ENCODE data around the gene ADI1. TPM values are rescaled to one million over a fixed set of nuclear protein-coding genes. Genes with fewer than 3 reads are reported as not detected.

The ADI1 gene
- total RNA-seq, 2 experiments from 2014 or later, result 19.2 to 22.1 TPM

- Histone ChIP-seq H3K9me3 (ENCODE audit: low read length) (peaks cover 2% of the 10 kb centered on the region), H3K4me2 (ENCODE audit: low read length) (no peak overlapping the region), H3K36me3 (ENCODE audit: insufficient read depth, low read length) (peaks cover 52% of the 10 kb centered on the region), H3K4me1 (ENCODE audit: insufficient read depth, low read length, poor library complexity, severe bottlenecking) (peaks cover 20% of the 10 kb centered on the region), H3K79me2 (ENCODE audit: insufficient read depth, low read depth, low read length) (peaks cover 5% of the 10 kb centered on the region; the same call in 1 of the 2 replicates), H3K9me2 (ENCODE audit: insufficient read depth, low read length) (no peaks in the 10 kb centered on the region), H3K4me3 (ENCODE audit: low read depth, low read length, poor library complexity, severe bottlenecking) (no peak overlapping the region), H3K27ac (ENCODE audit: low read depth, low read length, poor library complexity, severe bottlenecking) (no peak overlapping the region), H4K20me1 (ENCODE audit: insufficient read depth, low read length) (no peaks in the 10 kb centered on the region), H2AFZ (ENCODE audit: low read length) (no peak overlapping the region)
- DNase-seq (ENCODE audit: low spot score), result no peak
- ChIA-PET POLR2A (interaction anchor here (0.5 to 1.5 kb wide), 4 partner anchors 8 to 720 kb away, joined by 3 to 7 read pairs (median 4); no protein-coding TSS in a partner anchor), CTCF (ENCODE audit: unreplicated experiment) (no interaction called here)
- TF ChIP-seq CTCF (conservative IDR thresholded peaks at IDR 0.05; ENCODE audit: low read length) (no peak), EZH2phosphoT487 (IDR thresholded peaks at IDR 0.05; ENCODE audit: borderline replicate concordance, low read depth, low read length) (no peak)
- no TSS peak for BruUV-seq (replicated peaks)
- intact Hi-C loops (cut with micrococcal nuclease; ENCODE audit: unreplicated experiment), result loop anchor here (5.0 kb wide), 1 partner anchor 112 kb away; no protein-coding TSS in a partner anchor
Measured at GRCh38 chr2:3539836-3540235, 20.5 kb upstream of the ADI1 start.

- TF ChIP-seq CTCF (conservative IDR thresholded peaks at IDR 0.05; ENCODE audit: low read length), result peak; percentile 84
- TF ChIP-seq EZH2phosphoT487 (IDR thresholded peaks at IDR 0.05; ENCODE audit: borderline replicate concordance, low read depth, low read length), result no peak
- peaks cover 20% of the 10 kb centered on the region for H3K4me1 ChIP-seq (ENCODE audit: insufficient read depth, low read length, poor library complexity, severe bottlenecking)
- H2AFZ ChIP-seq (ENCODE audit: low read length), result peak overlapping the region; percentile 64; the same call in 1 of the 2 replicates
- peak overlapping the region; percentile 78 for H3K4me2 ChIP-seq (ENCODE audit: low read length)
- peak overlapping the region; percentile 34 for H3K27ac ChIP-seq (ENCODE audit: low read depth, low read length, poor library complexity, severe bottlenecking)
- H3K4me3 ChIP-seq (ENCODE audit: low read depth, low read length, poor library complexity, severe bottlenecking), result peak overlapping the region; percentile 70
- no peaks in the 10 kb centered on the region for H3K9me2 ChIP-seq (ENCODE audit: insufficient read depth, low read length)
- peaks cover 51% of the 10 kb centered on the region for H3K36me3 ChIP-seq (ENCODE audit: insufficient read depth, low read length)
- ChIA-PET POLR2A (interaction anchor here (1.1 kb wide), 1 partner anchor 23 kb away, joined by 3 read pairs; no protein-coding TSS in a partner anchor), CTCF (ENCODE audit: unreplicated experiment) (no interaction called here)
- intact Hi-C loops (cut with micrococcal nuclease; ENCODE audit: unreplicated experiment), result loop anchor here (5.0 kb wide), 1 partner anchor 115 kb away; no protein-coding TSS in a partner anchor
- peak; percentile 83 for DNase-seq (ENCODE audit: low spot score)
- H3K9me3 ChIP-seq (ENCODE audit: low read length), result peaks cover 17% of the 10 kb centered on the region
- BruUV-seq (replicated peaks), result no TSS peak
- H4K20me1 ChIP-seq (ENCODE audit: insufficient read depth, low read length), result no peaks in the 10 kb centered on the region
- H3K79me2 ChIP-seq (ENCODE audit: insufficient read depth, low read depth, low read length), result peaks cover 3% of the 10 kb centered on the region; the same call in 1 of the 2 replicates
Measured at GRCh38 chr2:3536682-3537632, 17.6 kb upstream of the ADI1 start.
